ENCODE data around the gene MUC22.

DNA sequence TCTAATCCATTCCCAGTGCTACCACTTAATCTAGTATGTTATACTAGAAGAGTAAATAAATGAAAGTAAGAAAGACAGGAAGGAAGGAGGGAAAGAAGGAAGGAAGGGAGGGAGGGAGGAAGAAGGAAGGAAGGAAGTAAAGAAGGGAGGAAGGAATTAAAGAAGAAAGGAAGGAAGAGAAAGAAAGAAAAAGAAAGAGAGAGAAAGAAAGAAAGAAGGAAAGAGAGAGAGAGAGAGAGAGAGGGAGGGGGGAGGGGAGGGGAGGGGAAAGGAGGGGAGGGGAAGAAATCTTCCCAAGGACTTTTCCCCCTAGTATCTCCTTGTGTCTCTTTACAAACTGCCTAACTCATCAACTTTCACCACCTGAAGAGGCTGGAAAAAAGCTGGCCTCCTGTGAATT lies 47.6 kb upstream of the MUC22 start:
- TF ChIP-seq CTCF (IDR thresholded peaks at IDR 0.05; ENCODE audit: poor library complexity): no peak
- no peak for TF ChIP-seq EZH2 (IDR thresholded peaks at IDR 0.05; ENCODE audit: borderline replicate concordance)
- TF ChIP-seq EZH2phosphoT487 (IDR thresholded peaks at IDR 0.05; ENCODE audit: low read depth, severe bottlenecking, unreplicated experiment): no peak
